Measurements from ENCODE around the gene ZNF22.

ZNF22 gene

GRCh38 chr10:44955413-44956070, 45.2 kb upstream of the ZNF22 start:
- ChIA-PET POLR2A (no interaction called here), CTCF (no interaction called here)
- DNase-seq (ENCODE audit: extremely low spot score), result no peak
- TF ChIP-seq ZNF384 (IDR thresholded peaks at IDR 0.05) (no peak), NFRKB (IDR thresholded peaks at IDR 0.05) (no peak), L3MBTL2 (conservative IDR thresholded peaks at IDR 0.05) (no peak), BHLHE40 (IDR thresholded peaks at IDR 0.05; ENCODE audit: borderline replicate concordance) (no peak), FOXK2 (IDR thresholded peaks at IDR 0.05) (no peak), SUZ12 (IDR thresholded peaks at IDR 0.05) (no peak), ARNT (IDR thresholded peaks at IDR 0.05) (no peak), FOXM1 (IDR thresholded peaks at IDR 0.05; ENCODE audit: borderline replicate concordance) (no peak), CTBP1 (IDR thresholded peaks at IDR 0.05; ENCODE audit: borderline replicate concordance) (no peak), SP1 (IDR thresholded peaks at IDR 0.05) (no peak), PKNOX1 (IDR thresholded peaks at IDR 0.05) (no peak), ELF4 (IDR thresholded peaks at IDR 0.05) (no peak), FOXA1 (IDR thresholded peaks at IDR 0.05) (no peak)

- no peak for DNase-seq (ENCODE audit: extremely low spot score)
- ChIA-PET CTCF (no interaction called here), POLR2A (no interaction called here)
- no peak for TF ChIP-seq CTBP1 (IDR thresholded peaks at IDR 0.05; ENCODE audit: borderline replicate concordance)
- TF ChIP-seq ARNT (IDR thresholded peaks at IDR 0.05), result no peak
- no peak for TF ChIP-seq LEF1 (IDR thresholded peaks at IDR 0.05; ENCODE audit: borderline replicate concordance)
- no peak for TF ChIP-seq TARDBP (IDR thresholded peaks at IDR 0.05)
- no peak for TF ChIP-seq FOXA1 (IDR thresholded peaks at IDR 0.05)
- TF ChIP-seq ZNF384 (IDR thresholded peaks at IDR 0.05), result no peak
- TF ChIP-seq BHLHE40 (IDR thresholded peaks at IDR 0.05; ENCODE audit: borderline replicate concordance), result no peak
- TF ChIP-seq NFRKB (IDR thresholded peaks at IDR 0.05), result no peak
- no peak for TF ChIP-seq FOXM1 (IDR thresholded peaks at IDR 0.05; ENCODE audit: borderline replicate concordance)
- TF ChIP-seq L3MBTL2 (conservative IDR thresholded peaks at IDR 0.05), result no peak
- TF ChIP-seq HDGF (IDR thresholded peaks at IDR 0.05; ENCODE audit: borderline replicate concordance), result no peak
- TF ChIP-seq ELF4 (IDR thresholded peaks at IDR 0.05), result no peak
- TF ChIP-seq FOXK2 (IDR thresholded peaks at IDR 0.05), result no peak
- no peak for TF ChIP-seq SP1 (IDR thresholded peaks at IDR 0.05)
- no peak for TF ChIP-seq SUZ12 (IDR thresholded peaks at IDR 0.05)
- no peak for TF ChIP-seq PKNOX1 (IDR thresholded peaks at IDR 0.05)
Measured at GRCh38 chr10:44956226-44956625, 44.5 kb upstream of the ZNF22 start.

GRCh38 chr10:44956717-44957706, 43.7 kb upstream of the ZNF22 start:
- TF ChIP-seq SUZ12 (IDR thresholded peaks at IDR 0.05) (no peak), ELF4 (IDR thresholded peaks at IDR 0.05) (no peak), ARNT (IDR thresholded peaks at IDR 0.05) (no peak), LEF1 (IDR thresholded peaks at IDR 0.05; ENCODE audit: borderline replicate concordance) (no peak), BHLHE40 (IDR thresholded peaks at IDR 0.05; ENCODE audit: borderline replicate concordance) (no peak), TARDBP (IDR thresholded peaks at IDR 0.05) (no peak), FOXK2 (IDR thresholded peaks at IDR 0.05) (no peak), NFRKB (IDR thresholded peaks at IDR 0.05) (no peak), FOXA1 (IDR thresholded peaks at IDR 0.05) (no peak), CTBP1 (IDR thresholded peaks at IDR 0.05; ENCODE audit: borderline replicate concordance) (no peak), HDGF (IDR thresholded peaks at IDR 0.05; ENCODE audit: borderline replicate concordance) (no peak), L3MBTL2 (conservative IDR thresholded peaks at IDR 0.05) (no peak), SP1 (IDR thresholded peaks at IDR 0.05) (no peak), PKNOX1 (IDR thresholded peaks at IDR 0.05) (no peak), FOXM1 (IDR thresholded peaks at IDR 0.05; ENCODE audit: borderline replicate concordance) (no peak), ZNF384 (IDR thresholded peaks at IDR 0.05) (no peak)
- DNase-seq (ENCODE audit: extremely low spot score), result no peak
- ChIA-PET CTCF (no interaction called here), POLR2A (no interaction called here)

- DNase-seq (ENCODE audit: extremely low spot score), result no peak
- CTCF ChIA-PET, result no interaction called here
- POLR2A ChIA-PET, result interaction anchor here (0.7 to 1.4 kb wide), 2 partner anchors 11 to 23 kb away, joined by 4 to 6 read pairs; no protein-coding TSS in a partner anchor
- TF ChIP-seq ARNT (IDR thresholded peaks at IDR 0.05), result no peak
- TF ChIP-seq FOXA1 (IDR thresholded peaks at IDR 0.05), result no peak
- TF ChIP-seq TARDBP (IDR thresholded peaks at IDR 0.05), result no peak
- no peak for TF ChIP-seq HDGF (IDR thresholded peaks at IDR 0.05; ENCODE audit: borderline replicate concordance)
- no peak for TF ChIP-seq PKNOX1 (IDR thresholded peaks at IDR 0.05)
- no peak for TF ChIP-seq SP1 (IDR thresholded peaks at IDR 0.05)
- TF ChIP-seq L3MBTL2 (conservative IDR thresholded peaks at IDR 0.05), result no peak
- TF ChIP-seq NFRKB (IDR thresholded peaks at IDR 0.05), result no peak
- TF ChIP-seq FOXK2 (IDR thresholded peaks at IDR 0.05), result no peak
- no peak for TF ChIP-seq FOXM1 (IDR thresholded peaks at IDR 0.05; ENCODE audit: borderline replicate concordance)
Measured at GRCh38 chr10:44958196-44958897, 42.4 kb upstream of the ZNF22 start.

Data from HEK293T (cell line).